Astrocyte (in vitro differentiated cells and primary cell): Measurements from ENCODE around the gene CYRIA. TPM values are rescaled to one million over a fixed set of nuclear protein-coding genes. Genes with fewer than 3 reads are reported as not detected.

Source experiments
- DNase-seq: peaks from one replicate; pipeline ENCODE4 v3.0.0-alpha.2; 2010; ENCODE audit warnings: low read depth
- FAIRE-seq: peaks from 2 replicates; lab custom pipeline; 2011; peaks lifted over from hg19 to GRCh38; lab: Jason Lieb, UNC
- H2AFZ ChIP-seq: 2 replicates; pipeline ENCODE4 v1.6.0; 2012; ENCODE audit warnings: low read depth, low read length, inconsistent platforms
- H3K27ac ChIP-seq: 2 replicates; pipeline ENCODE4 v1.5.1; 2011; ENCODE audit warnings: low read depth, low read length, inconsistent platforms
- H3K27me3 ChIP-seq: 2 replicates; pipeline ENCODE4 v1.6.0; 2011; ENCODE audit warnings: low read length, inconsistent platforms; ENCODE audit not compliant: insufficient read depth
- H3K36me3 ChIP-seq: 2 replicates; pipeline ENCODE4 v1.5.1; 2011; ENCODE audit warnings: low read length, inconsistent platforms; ENCODE audit not compliant: insufficient read depth
- H3K4me1 ChIP-seq: 2 replicates; pipeline ENCODE4 v1.5.1; 2011; ENCODE audit warnings: low read length, inconsistent platforms; ENCODE audit not compliant: insufficient read depth
- H3K4me2 ChIP-seq: 2 replicates; pipeline ENCODE4 v1.6.0; 2012; ENCODE audit warnings: low read length, inconsistent platforms
- H3K4me3 ChIP-seq: 2 replicates; pipeline ENCODE4 v1.5.1; 2011; ENCODE audit warnings: low read depth, mild to moderate bottlenecking, low read length, inconsistent platforms; ENCODE audit not compliant: insufficient read depth
- H3K79me2 ChIP-seq: 2 replicates; pipeline ENCODE4 v1.6.0; 2012; ENCODE audit warnings: mild to moderate bottlenecking, low read length, inconsistent platforms; ENCODE audit not compliant: insufficient read depth
- H3K9ac ChIP-seq: 2 replicates; pipeline ENCODE4 v1.6.0; 2012; ENCODE audit warnings: mild to moderate bottlenecking, low read length, inconsistent platforms
- H3K9me3 ChIP-seq: 2 replicates; pipeline ENCODE4 v1.5.1; 2012; ENCODE audit warnings: low read depth, mild to moderate bottlenecking, low read length, inconsistent platforms; ENCODE audit not compliant: insufficient read depth
- H4K20me1 ChIP-seq: 2 replicates; pipeline ENCODE4 v1.6.0; 2012; ENCODE audit warnings: low read length, inconsistent platforms; ENCODE audit not compliant: insufficient read depth
- H3K27ac Mint-ChIP-seq: one replicate; pipeline ENCODE4 v1.8.0; 2021; ENCODE audit warnings: mild to moderate bottlenecking, mixed read lengths; ENCODE audit not compliant: unreplicated experiment
- H3K27me3 Mint-ChIP-seq: one replicate; pipeline ENCODE4 v1.8.0; 2021; ENCODE audit warnings: low read depth, mixed read lengths; ENCODE audit not compliant: unreplicated experiment
- H3K36me3 Mint-ChIP-seq: one replicate; pipeline ENCODE4 v1.8.0; 2021; ENCODE audit warnings: low read depth, mixed read lengths; ENCODE audit not compliant: unreplicated experiment
- H3K4me1 Mint-ChIP-seq: one replicate; pipeline ENCODE4 v1.8.0; 2021; ENCODE audit warnings: low read depth, mixed read lengths; ENCODE audit not compliant: unreplicated experiment
- H3K4me3 Mint-ChIP-seq: one replicate; pipeline ENCODE4 v1.8.0; 2021; ENCODE audit warnings: mild to moderate bottlenecking, moderate library complexity, mixed read lengths; ENCODE audit not compliant: unreplicated experiment
- H3K9me3 Mint-ChIP-seq: one replicate; pipeline ENCODE4 v1.8.0; 2021; ENCODE audit warnings: mild to moderate bottlenecking, mixed read lengths; ENCODE audit not compliant: unreplicated experiment
- CTCF ChIP-seq: IDR thresholded peaks from 2 replicates; pipeline ENCODE4 v1.5.1; 2011; ENCODE audit warnings: low read depth, mild to moderate bottlenecking, inconsistent platforms, low read length, moderate library complexity; ENCODE audit not compliant: insufficient read depth
- EZH2 ChIP-seq: IDR thresholded peaks from 2 replicates; pipeline ENCODE4 v1.6.1; 2012; ENCODE audit warnings: mild to moderate bottlenecking, low read length, inconsistent platforms; ENCODE audit not compliant: insufficient read depth
- total RNA-seq: library from RNA; stranded (reverse); gene quantifications from 2 replicates; pipeline ENCODE4 v1.2.1, GENCODE V29; 2021

CYRIA gene
- total RNA-seq, 1 donor from 2014 or later = 4.9 TPM

DNA sequence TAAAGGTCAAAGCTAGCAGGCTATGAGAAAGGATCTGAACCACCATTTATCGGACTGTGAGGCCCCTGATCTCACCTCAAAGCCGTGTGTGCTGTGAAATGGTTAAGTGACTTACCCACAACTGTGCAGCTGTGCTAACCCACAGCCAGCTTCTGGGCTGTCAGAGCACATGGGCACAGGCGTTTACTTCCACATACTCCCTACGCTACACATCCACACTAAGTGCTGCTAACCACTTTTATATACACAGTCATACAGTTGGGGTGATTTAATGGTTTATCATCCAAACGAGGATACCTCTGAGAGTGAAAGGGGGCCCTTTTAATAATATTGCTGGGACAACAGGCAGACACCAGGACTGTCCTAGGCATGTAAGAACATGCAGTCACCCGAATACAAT lies 37.3 kb downstream of the CYRIA start:
- Histone ChIP-seq H3K4me3 (no peak overlapping the region), H3K79me2 (no peaks in the 10 kb centered on the region), H3K27ac (no peak overlapping the region), H3K36me3 (no peaks in the 10 kb centered on the region), H3K9ac (no peak overlapping the region), H4K20me1 (no peaks in the 10 kb centered on the region), H3K27me3 (no peaks in the 10 kb centered on the region), H2AFZ (no peak overlapping the region), H3K4me1 (peaks cover 26% of the 10 kb centered on the region), H3K4me2 (no peak overlapping the region), H3K9me3 (no peaks in the 10 kb centered on the region)
- Mint-ChIP-seq H3K9me3 (peaks cover 2% of the 10 kb centered on the region), H3K36me3 (peaks cover 2% of the 10 kb centered on the region), H3K4me3 (no peak overlapping the region), H3K27me3 (peaks cover 3% of the 10 kb centered on the region), H3K27ac (no peak overlapping the region), H3K4me1 (peaks cover 41% of the 10 kb centered on the region)
- DNase-seq (no peak), FAIRE-seq (no peak)
- TF ChIP-seq CTCF (no peak), EZH2 (no peak)

DNA sequence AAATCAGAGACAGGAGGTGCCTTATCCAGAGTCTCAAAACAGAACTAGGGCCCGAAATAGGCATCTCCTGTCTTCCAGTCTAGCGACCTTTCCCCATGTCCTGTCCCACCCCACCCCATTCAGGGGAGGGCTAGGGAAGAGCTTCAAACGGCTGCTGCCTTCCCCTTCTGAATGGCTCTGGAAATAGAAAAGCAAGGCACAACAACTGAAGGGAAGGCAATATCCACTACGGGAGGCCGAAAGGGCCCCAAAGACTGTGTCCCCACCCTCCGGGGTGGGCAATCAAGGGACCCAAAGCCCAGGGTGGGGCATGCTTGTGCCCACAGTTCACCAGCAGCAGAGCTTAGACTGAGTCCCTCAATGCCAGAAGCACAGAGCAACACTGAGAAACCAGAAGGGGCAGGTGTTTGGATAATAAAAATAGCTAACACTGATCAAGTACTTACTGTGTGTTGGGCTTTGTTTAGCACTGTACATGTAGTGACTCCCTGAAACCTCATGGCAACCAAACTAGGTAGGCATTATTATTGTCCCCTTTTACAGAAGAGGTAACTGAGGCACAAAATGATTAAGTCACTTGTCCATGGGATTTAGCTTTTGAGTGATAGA lies 38.5 kb downstream of the CYRIA start:
- Mint-ChIP-seq H3K9me3 (peaks cover 2% of the 10 kb centered on the region), H3K4me1 (peaks cover 53% of the 10 kb centered on the region), H3K4me3 (no peak overlapping the region), H3K27ac (no peak overlapping the region), H3K36me3 (peaks cover 2% of the 10 kb centered on the region), H3K27me3 (peaks cover 3% of the 10 kb centered on the region)
- no peak overlapping the region for H2AFZ ChIP-seq
- no peaks in the 10 kb centered on the region for H4K20me1 ChIP-seq
- no peak overlapping the region for H3K27ac ChIP-seq
- H3K4me1 ChIP-seq = peaks cover 34% of the 10 kb centered on the region
- DNase-seq (no peak), FAIRE-seq (no peak)
- no peak overlapping the region for H3K4me3 ChIP-seq
- H3K36me3 ChIP-seq = no peaks in the 10 kb centered on the region
- TF ChIP-seq CTCF = no peak
- no peak for TF ChIP-seq EZH2
- no peaks in the 10 kb centered on the region for H3K9me3 ChIP-seq
- no peaks in the 10 kb centered on the region for H3K27me3 ChIP-seq
- no peaks in the 10 kb centered on the region for H3K79me2 ChIP-seq
- H3K9ac ChIP-seq = no peak overlapping the region
- H3K4me2 ChIP-seq = no peak overlapping the region

DNA sequence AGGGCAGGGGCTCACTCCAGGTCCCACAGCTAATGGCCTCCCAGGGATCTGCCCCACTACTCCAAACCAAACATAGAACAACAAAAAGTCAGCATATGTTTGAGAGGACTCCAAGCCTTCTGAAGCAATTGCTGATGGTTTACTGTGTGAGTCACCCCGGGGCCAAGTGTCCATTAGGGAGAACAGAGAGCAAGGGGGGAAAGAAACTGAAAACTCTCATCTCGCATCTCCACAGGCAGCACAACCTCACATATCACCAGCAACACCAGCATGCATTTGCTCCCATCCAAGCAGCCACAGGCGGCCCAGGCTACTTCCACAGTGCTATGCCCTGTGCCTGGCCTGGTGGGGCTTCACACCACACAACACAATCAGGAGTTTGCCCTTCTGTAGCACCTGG lies 39.1 kb downstream of the CYRIA start:
- H3K27ac Mint-ChIP-seq = peak overlapping the region; percentile 88
- Histone ChIP-seq H3K36me3 (no peaks in the 10 kb centered on the region), H3K9ac (no peak overlapping the region), H3K4me3 (no peak overlapping the region), H3K27me3 (no peaks in the 10 kb centered on the region), H3K4me1 (peaks cover 34% of the 10 kb centered on the region), H4K20me1 (no peaks in the 10 kb centered on the region), H3K4me2 (peak overlapping the region; percentile 21), H3K9me3 (no peaks in the 10 kb centered on the region), H3K27ac (no peak overlapping the region), H3K79me2 (no peaks in the 10 kb centered on the region), H2AFZ (peak overlapping the region; percentile 2)
- DNase-seq = peak; percentile 67
- peaks cover 3% of the 10 kb centered on the region for H3K27me3 Mint-ChIP-seq
- TF ChIP-seq CTCF = no peak
- TF ChIP-seq EZH2 = no peak
- no peak for FAIRE-seq
- H3K9me3 Mint-ChIP-seq = peaks cover 2% of the 10 kb centered on the region
- H3K36me3 Mint-ChIP-seq = peaks cover 2% of the 10 kb centered on the region
- H3K4me3 Mint-ChIP-seq = no peak overlapping the region
- H3K4me1 Mint-ChIP-seq = peaks cover 59% of the 10 kb centered on the region
